ENCODE measurements around the gene EFHD1.

GRCh38 chr2:232646726-232647125, 13.3 kb downstream of the EFHD1 start:
- no peak for TF ChIP-seq CTCF (IDR thresholded peaks at IDR 0.05; ENCODE audit: insufficient read depth, low read length)
- no peak for TF ChIP-seq REST (IDR thresholded peaks at IDR 0.05; ENCODE audit: insufficient replicate concordance, low read depth)
- no peak for TF ChIP-seq GABPA (IDR thresholded peaks at IDR 0.05; ENCODE audit: low read depth)
- no peak for TF ChIP-seq POLR2AphosphoS5 (IDR thresholded peaks at IDR 0.05; ENCODE audit: low read depth)
